Loucy (cell line): ENCODE data around the gene PLAC1.

Experiments used
- H2AFZ ChIP-seq: fragments of 200-600 bp; sonication (generic); 2 replicates; pipeline ENCODE4 v1.6.0; 2016; ENCODE audit warnings: antibody characterized with exemption, mild to moderate bottlenecking, low read length, moderate library complexity
- H3F3A ChIP-seq: fragments of 200-600 bp; 2 replicates; pipeline ENCODE4 v1.6.0; 2016; ENCODE audit warnings: antibody characterized with exemption, low read depth, mild to moderate bottlenecking
- H3K27me3 ChIP-seq: fragments of 200-600 bp; sonication (generic); 2 replicates; pipeline ENCODE4 v1.6.1; 2014; ENCODE audit warnings: low read length, mild to moderate bottlenecking; ENCODE audit not compliant: insufficient read depth, poor library complexity, severe bottlenecking
- H3K36me3 ChIP-seq: fragments of 200-600 bp; sonication (generic); 2 replicates; pipeline ENCODE4 v1.6.1; 2016; ENCODE audit warnings: low read length; ENCODE audit not compliant: insufficient read depth
- H3K4me1 ChIP-seq: fragments of 200-600 bp; sonication (generic); 2 replicates; pipeline ENCODE4 v1.5.1; 2014; ENCODE audit warnings: low read length, mild to moderate bottlenecking; ENCODE audit not compliant: insufficient read depth, poor library complexity, severe bottlenecking
- H3K4me2 ChIP-seq: fragments of 200-600 bp; sonication (generic); 2 replicates; pipeline ENCODE4 v1.6.0; 2014; ENCODE audit warnings: antibody characterized with exemption, low read length, low read depth, mild to moderate bottlenecking; ENCODE audit not compliant: poor library complexity, severe bottlenecking
- H3K4me3 ChIP-seq: fragments of 200-600 bp; sonication (generic); 2 replicates; pipeline ENCODE4 v1.5.1; 2014; ENCODE audit warnings: low read length, mild to moderate bottlenecking, mixed read lengths; ENCODE audit not compliant: poor library complexity, severe bottlenecking
- H3K79me2 ChIP-seq: fragments of 200-600 bp; sonication (generic); 2 replicates; pipeline ENCODE4 v1.6.1; 2014; ENCODE audit warnings: low read length; ENCODE audit not compliant: insufficient read depth
- H3K9ac ChIP-seq: fragments of 200-600 bp; sonication (generic); 2 replicates; pipeline ENCODE4 v1.6.0; 2014; ENCODE audit warnings: mild to moderate bottlenecking, low read depth, low read length, moderate library complexity; ENCODE audit not compliant: poor library complexity, severe bottlenecking
- H3K9me2 ChIP-seq: fragments of 200-600 bp; sonication (generic); replicated peaks from 2 replicates; pipeline ENCODE4 v1.6.1; 2016; ENCODE audit warnings: low read depth, low read length, mixed read lengths
- H3K9me3 ChIP-seq: fragments of 200-600 bp; sonication (generic); 2 replicates; pipeline ENCODE4 v1.6.1; 2014; ENCODE audit warnings: mild to moderate bottlenecking, antibody characterized with exemption, low read length, low read depth; ENCODE audit not compliant: insufficient read depth
- H4K20me1 ChIP-seq: fragments of 200-600 bp; sonication (generic); 2 replicates; pipeline ENCODE4 v1.6.0; 2014; ENCODE audit warnings: antibody characterized with exemption, low read length, mild to moderate bottlenecking; ENCODE audit not compliant: insufficient read depth, poor library complexity, severe bottlenecking
- EZH2phosphoT487 ChIP-seq: fragments of 200-600 bp; IDR thresholded peaks from 2 replicates; pipeline ENCODE4 v1.6.1; 2018; ENCODE audit warnings: antibody characterized with exemption, mild to moderate bottlenecking, moderate library complexity, borderline replicate concordance
- TF ChIP-seq, protein P1 (sequence below): fragments of 200-600 bp; sonication (generic); conservative IDR thresholded peaks from 2 replicates; pipeline ENCODE4 v1.5.1; 2014; ENCODE audit warnings: mild to moderate bottlenecking, antibody characterized with exemption, low read length

PLAC1 gene

DNA sequence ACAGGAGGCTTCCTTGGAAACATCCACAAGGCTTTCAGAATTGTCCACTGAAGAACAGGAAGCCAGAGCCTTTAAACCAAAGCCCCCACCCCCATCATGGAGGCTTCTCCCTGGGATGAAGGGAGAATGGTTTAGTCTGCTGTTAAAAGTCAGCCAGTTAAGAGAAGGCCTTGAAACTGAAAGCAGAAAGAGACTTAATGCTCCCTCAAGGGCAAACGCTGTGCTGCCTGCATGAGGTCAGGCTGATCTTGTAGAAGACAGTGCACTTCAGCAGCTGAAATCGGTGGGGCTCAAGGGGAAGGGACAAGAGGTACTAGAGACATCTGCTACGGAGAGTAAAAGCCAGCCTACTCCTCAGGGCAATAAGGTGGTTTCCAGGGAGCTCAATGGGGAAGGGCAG is 129.3 kb downstream of the PLAC1 start:
- no peaks in the 10 kb centered on the region for H3K9me2 ChIP-seq
- H2AFZ ChIP-seq = no peak overlapping the region
- no peak overlapping the region for H3K4me2 ChIP-seq
- H3K9ac ChIP-seq = no peak overlapping the region
- no peaks in the 10 kb centered on the region for H3K79me2 ChIP-seq
- no peaks in the 10 kb centered on the region for H4K20me1 ChIP-seq
- no peak overlapping the region for H3K4me3 ChIP-seq
- TF ChIP-seq, protein P1, sequence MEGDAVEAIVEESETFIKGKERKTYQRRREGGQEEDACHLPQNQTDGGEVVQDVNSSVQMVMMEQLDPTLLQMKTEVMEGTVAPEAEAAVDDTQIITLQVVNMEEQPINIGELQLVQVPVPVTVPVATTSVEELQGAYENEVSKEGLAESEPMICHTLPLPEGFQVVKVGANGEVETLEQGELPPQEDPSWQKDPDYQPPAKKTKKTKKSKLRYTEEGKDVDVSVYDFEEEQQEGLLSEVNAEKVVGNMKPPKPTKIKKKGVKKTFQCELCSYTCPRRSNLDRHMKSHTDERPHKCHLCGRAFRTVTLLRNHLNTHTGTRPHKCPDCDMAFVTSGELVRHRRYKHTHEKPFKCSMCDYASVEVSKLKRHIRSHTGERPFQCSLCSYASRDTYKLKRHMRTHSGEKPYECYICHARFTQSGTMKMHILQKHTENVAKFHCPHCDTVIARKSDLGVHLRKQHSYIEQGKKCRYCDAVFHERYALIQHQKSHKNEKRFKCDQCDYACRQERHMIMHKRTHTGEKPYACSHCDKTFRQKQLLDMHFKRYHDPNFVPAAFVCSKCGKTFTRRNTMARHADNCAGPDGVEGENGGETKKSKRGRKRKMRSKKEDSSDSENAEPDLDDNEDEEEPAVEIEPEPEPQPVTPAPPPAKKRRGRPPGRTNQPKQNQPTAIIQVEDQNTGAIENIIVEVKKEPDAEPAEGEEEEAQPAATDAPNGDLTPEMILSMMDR = no peak
- TF ChIP-seq EZH2phosphoT487 = no peak
- no peaks in the 10 kb centered on the region for H3F3A ChIP-seq
- no peaks in the 10 kb centered on the region for H3K9me3 ChIP-seq
- H3K27me3 ChIP-seq = no peaks in the 10 kb centered on the region
- H3K4me1 ChIP-seq = no peaks in the 10 kb centered on the region
- no peaks in the 10 kb centered on the region for H3K36me3 ChIP-seq

DNA sequence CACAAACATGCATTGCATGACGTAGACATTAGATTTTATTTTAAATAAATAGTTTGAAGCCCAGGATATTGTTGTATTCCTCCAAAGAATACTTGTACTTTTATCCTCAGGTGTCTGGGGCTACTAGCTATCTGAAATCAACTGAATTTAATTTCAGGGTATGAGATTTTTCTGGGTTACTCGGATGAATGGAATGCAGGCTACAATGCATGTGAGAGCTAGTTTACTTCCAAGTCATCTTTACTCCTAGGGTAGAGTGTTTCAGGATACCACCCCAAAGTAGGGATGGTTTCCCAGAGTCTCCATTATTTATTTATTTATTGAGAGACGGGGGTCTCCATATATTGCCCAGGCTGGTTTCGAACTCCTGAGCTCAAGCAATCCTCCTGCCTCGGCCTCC is 131.9 kb downstream of the PLAC1 start:
- no peaks in the 10 kb centered on the region for H3K9me3 ChIP-seq
- H3K27me3 ChIP-seq = no peaks in the 10 kb centered on the region
- no peaks in the 10 kb centered on the region for H4K20me1 ChIP-seq
- no peaks in the 10 kb centered on the region for H3K36me3 ChIP-seq
- H2AFZ ChIP-seq = no peak overlapping the region
- TF ChIP-seq EZH2phosphoT487 = no peak
- TF ChIP-seq, protein P1 = no peak
- no peak overlapping the region for H3K4me2 ChIP-seq
- no peaks in the 10 kb centered on the region for H3K9me2 ChIP-seq
- H3K4me1 ChIP-seq = no peaks in the 10 kb centered on the region
- H3K79me2 ChIP-seq = no peaks in the 10 kb centered on the region
- no peaks in the 10 kb centered on the region for H3F3A ChIP-seq
- no peak overlapping the region for H3K4me3 ChIP-seq
- H3K9ac ChIP-seq = no peak overlapping the region

DNA sequence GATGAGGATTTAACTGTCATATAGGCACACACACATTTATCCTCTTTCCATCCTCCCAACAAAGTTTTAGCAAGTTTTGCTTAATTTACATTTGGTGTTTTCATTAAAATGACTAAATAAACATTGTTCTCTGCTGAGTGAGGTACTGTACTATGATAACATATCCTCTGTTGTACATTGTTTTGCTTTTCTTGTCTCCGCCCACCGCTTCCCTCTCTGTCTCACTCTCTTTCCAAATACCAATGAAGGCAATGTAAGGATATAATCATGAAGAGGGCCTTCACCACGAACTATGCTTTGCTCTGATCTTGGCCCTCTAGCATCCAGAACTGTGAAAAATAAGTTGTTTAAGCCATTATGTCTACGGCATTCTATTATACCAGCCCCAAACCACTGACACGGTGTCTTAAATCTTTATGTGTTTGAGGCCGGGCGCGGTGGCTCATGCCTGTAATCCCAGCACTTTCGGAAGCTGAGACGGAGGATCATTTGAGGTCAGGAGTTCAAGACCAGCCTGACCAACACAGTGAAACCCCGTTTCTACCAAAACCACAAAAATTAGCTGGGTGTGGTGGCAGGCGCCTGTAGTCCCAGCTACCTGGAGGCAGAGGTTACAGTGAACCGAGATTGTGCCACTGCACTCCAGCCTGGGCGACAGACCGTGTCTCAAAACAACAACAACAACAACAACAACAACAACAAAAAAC is 133.0 kb downstream of the PLAC1 start:
- H3K9me2 ChIP-seq = no peaks in the 10 kb centered on the region

More for the DNA sequence above, 133.0 kb downstream of the PLAC1 start:
- H3K9ac ChIP-seq = no peak overlapping the region
- H3K79me2 ChIP-seq = no peaks in the 10 kb centered on the region
- H3K4me2 ChIP-seq = no peak overlapping the region
- no peaks in the 10 kb centered on the region for H3K36me3 ChIP-seq
- H2AFZ ChIP-seq = no peak overlapping the region
- TF ChIP-seq, protein P1 = no peak
- TF ChIP-seq EZH2phosphoT487 = no peak
- no peaks in the 10 kb centered on the region for H3K27me3 ChIP-seq
- H3K4me1 ChIP-seq = no peaks in the 10 kb centered on the region
- no peaks in the 10 kb centered on the region for H3K9me3 ChIP-seq
- no peaks in the 10 kb centered on the region for H3F3A ChIP-seq
- H4K20me1 ChIP-seq = no peaks in the 10 kb centered on the region
- no peak overlapping the region for H3K4me3 ChIP-seq
